Gastroesophageal sphincter (tissue), 4 donors: ENCODE measurements around the gene MRPL48. TPM values are rescaled to one million over a fixed set of nuclear protein-coding genes. Genes with fewer than 3 reads are reported as not detected.

Experiments
- ATAC-seq: fragments of 150-250 bp; one replicate; pipeline ENCODE4 v1.9.1; 2016; ENCODE audit warnings: mild to moderate bottlenecking, moderate library complexity
- H3K27ac ChIP-seq, 4 donors: fragments of 200-600 bp; sonication (generic) in 3 of 4; 1 replicate in 3 of 4; 2 replicates in 1 of 4; pipeline ENCODE4 v1.5.1; 2016 to 2019
- H3K27me3 ChIP-seq: fragments of 200-600 bp; sonication (generic); one replicate; pipeline ENCODE4 v1.5.1; 2019
- H3K36me3 ChIP-seq, 2 donors: fragments of 200-600 bp; sonication (generic); one replicate each; pipeline ENCODE4 v1.5.1; 2019; ENCODE audit warnings: control low read depth in 1 of 2
- H3K4me1 ChIP-seq, 3 donors: fragments of 200-600 bp; sonication (generic); 1 replicate in 2 of 3; 2 replicates in 1 of 3; pipeline ENCODE4 v1.5.1; 2016 to 2019; ENCODE audit warnings: control low read depth in 2 of 3
- H3K4me3 ChIP-seq, 2 donors: fragments of 200-600 bp; sonication (generic); one replicate each; pipeline ENCODE4 v1.5.1; 2019; ENCODE audit warnings: mild to moderate bottlenecking in 1 of 2, moderate library complexity in 1 of 2
- H3K9me3 ChIP-seq, 3 donors: fragments of 200-600 bp; sonication (generic); one replicate each; pipeline ENCODE4 v1.5.1; 2017 to 2019; ENCODE audit warnings: control low read depth in 2 of 3
- CTCF ChIP-seq, 4 experiments: fragments of 200-600 bp in 2 of 4; fragments of 450-650 bp in 2 of 4; sonication (generic) in 1 of 4; IDR thresholded peaks; one replicate each; pipeline ENCODE4 v1.5.1; 2017 to 2019; ENCODE audit warnings: antibody characterized with exemption in 4 of 4, mild to moderate bottlenecking in 2 of 4, moderate library complexity in 2 of 4
- EP300 ChIP-seq: sonication (generic); formaldehyde crosslinking; IDR thresholded peaks from one replicate; pipeline ENCODE4 v1.6.1; 2017; ENCODE audit warnings: antibody characterized with exemption, mild to moderate bottlenecking
- POLR2A ChIP-seq, 2 donors: fragments of 450-650 bp; IDR thresholded peaks; one replicate each; pipeline ENCODE4 v1.6.1; 2017; ENCODE audit warnings: antibody characterized with exemption in 2 of 2, mild to moderate bottlenecking in 2 of 2, moderate library complexity in 1 of 2
- POLR2AphosphoS5 ChIP-seq: sonication (generic); formaldehyde crosslinking; IDR thresholded peaks from one replicate; pipeline ENCODE4 v1.6.1; 2017; ENCODE audit warnings: antibody characterized with exemption
- WGBS, 2 donors: methylation state at CpG; one replicate each; pipeline ENCODE4 v1.1.5; 2018; ENCODE audit warnings: low coverage in 1 of 2; 5-methylcytosine and 5-hydroxymethylcytosine counted together
- total RNA-seq, 4 donors: library from RNA; depleted of rRNA; stranded (reverse); fragments of >200 nt; gene quantifications; one replicate each; pipeline ENCODE4 v1.1.0, GENCODE V29; 2016

The MRPL48 gene
- total RNA-seq = 10 to 100 TPM in 3 of 4 donors, 1 to 10 TPM in 1; 8.8 to 46.2 (median 22.2) TPM

DNA sequence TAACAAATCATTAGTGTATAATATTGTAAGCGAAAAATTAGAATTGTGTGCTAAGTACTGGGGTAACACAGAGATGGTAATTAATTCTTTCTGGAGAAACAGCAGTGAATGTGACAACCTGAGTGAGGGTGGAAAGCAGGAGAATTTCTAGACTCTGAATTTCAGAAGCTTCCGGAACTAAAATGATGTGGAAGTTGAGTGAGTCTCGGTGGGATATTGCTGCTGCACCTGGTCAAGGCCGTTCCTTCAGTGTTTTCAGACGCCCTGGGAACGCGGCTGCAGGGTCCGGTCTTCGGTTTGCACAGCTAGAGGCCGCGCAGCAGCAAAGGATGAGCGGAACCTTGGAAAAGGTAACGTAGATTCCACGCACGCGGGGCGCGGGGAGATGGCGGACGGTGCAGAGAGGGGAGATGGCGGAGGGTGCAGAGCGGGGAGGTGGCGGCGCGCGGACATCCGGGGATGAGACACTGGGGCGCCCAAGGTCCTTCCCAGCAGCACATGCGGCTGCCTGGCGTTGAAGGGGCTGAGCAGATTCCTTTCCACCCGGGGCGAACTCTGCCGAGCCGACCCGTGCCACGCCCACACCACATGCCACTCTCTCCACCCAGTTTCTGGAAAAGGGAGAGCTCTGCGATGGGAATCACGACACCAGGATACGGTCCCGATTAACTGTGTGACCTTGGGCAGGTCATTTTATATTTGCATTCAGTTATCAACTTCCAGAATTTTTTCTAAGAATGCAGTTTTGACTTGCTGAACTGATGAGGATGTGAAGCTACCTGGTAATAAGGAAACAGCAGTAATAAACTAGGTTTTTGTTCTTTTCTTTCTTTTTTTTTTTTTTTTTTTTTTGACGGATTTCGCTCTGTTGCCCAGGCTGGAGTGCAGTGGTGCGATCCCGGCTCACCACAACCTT is at the start of gene MRPL48:
MRPL48 (plus strand) TSS at position 232 of the 916 bp plus-strand sequence; CDS start at position 330, 98 bp downstream.
- Histone ChIP-seq H3K9me3 (no peaks in the 10 kb centered on the region), H3K36me3 (no peaks in the 10 kb centered on the region), H3K27me3 (no peaks in the 10 kb centered on the region), H3K27ac (peak within 1 kb of the TSS; percentile 62 to 87 (median 87)), H3K4me1 (peaks cover 0 to 21% (median 6%) of the 10 kb centered on the region in 3 donors), H3K4me3 (peak within 1 kb of the TSS; percentile 62 to 77)
- peak; percentile 98 for ATAC-seq
- TF ChIP-seq CTCF (IDR thresholded peaks at IDR 0.05) (peak in 1 of 4 experiments; percentile 15), POLR2A (IDR thresholded peaks at IDR 0.05) (no peak), POLR2AphosphoS5 (peak; percentile 64), EP300 (no peak)
- 0 to 7% methylated on average over 13 to 37 of the region's 44 CpGs for WGBS, 2 donors

GRCh38 chr11:73743045-73743444 is 44.6 kb upstream of the MRPL48 start:
- no peaks in the 10 kb centered on the region for H3K9me3 ChIP-seq
- TF ChIP-seq POLR2AphosphoS5 (no peak), POLR2A (IDR thresholded peaks at IDR 0.05) (no peak), CTCF (IDR thresholded peaks at IDR 0.05) (no peak), EP300 (no peak)
- no peaks in the 10 kb centered on the region for H3K36me3 ChIP-seq
- no peaks in the 10 kb centered on the region for H3K27me3 ChIP-seq
- peaks cover 0 to 33% (median 0%) of the 10 kb centered on the region in 3 donors for H3K4me1 ChIP-seq
- WGBS, 2 donors = 95% methylated on average over 7 of the region's 7 CpGs; no CpG with 5 or more reads in 1 of the 2 donors
- no peak overlapping the region for H3K27ac ChIP-seq
- ATAC-seq = no peak
- H3K4me3 ChIP-seq = no peak overlapping the region

DNA sequence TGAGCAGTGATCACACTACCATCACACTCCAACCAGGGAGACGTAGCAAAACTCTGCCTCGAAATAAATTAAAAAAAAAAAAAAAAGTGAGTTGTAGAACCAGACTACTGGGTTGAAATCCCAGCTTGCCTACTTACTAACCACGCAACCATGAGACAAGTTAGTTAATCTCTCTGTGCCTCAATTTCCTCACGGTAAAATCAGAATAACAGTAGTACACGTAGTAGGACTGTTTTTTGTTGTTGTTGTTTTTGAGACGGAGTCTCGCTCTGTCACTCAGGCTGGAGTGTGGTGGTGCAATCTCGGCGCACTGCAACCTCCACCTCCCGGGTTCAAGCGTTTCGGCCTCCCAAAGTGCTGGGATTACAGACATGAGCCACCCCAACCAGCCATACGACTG is 41.0 kb upstream of the MRPL48 start:
- no peaks in the 10 kb centered on the region for H3K36me3 ChIP-seq
- H3K27me3 ChIP-seq = no peaks in the 10 kb centered on the region
- H3K4me1 ChIP-seq = peaks cover 0 to 53% (median 0%) of the 10 kb centered on the region in 3 donors
- no peak overlapping the region for H3K4me3 ChIP-seq
- ATAC-seq = no peak
- TF ChIP-seq POLR2AphosphoS5 (no peak), CTCF (IDR thresholded peaks at IDR 0.05) (no peak), POLR2A (IDR thresholded peaks at IDR 0.05) (no peak), EP300 (no peak)
- WGBS, 2 donors = 94 to 96% methylated on average over 11 to 13 of the region's 13 CpGs
- H3K27ac ChIP-seq = no peak overlapping the region
- no peaks in the 10 kb centered on the region for H3K9me3 ChIP-seq

- no peak for ATAC-seq
- 48 to 51% methylated on average over 3 of the region's 3 CpGs for WGBS, 2 donors
- Histone ChIP-seq H3K36me3 (no peaks in the 10 kb centered on the region), H3K4me1 (peaks cover 0 to 63% (median 0%) of the 10 kb centered on the region in 3 donors), H3K4me3 (no peak overlapping the region), H3K27me3 (no peaks in the 10 kb centered on the region), H3K9me3 (no peaks in the 10 kb centered on the region), H3K27ac (no peak overlapping the region)
- no peak for TF ChIP-seq POLR2A (IDR thresholded peaks at IDR 0.05)
- TF ChIP-seq CTCF (IDR thresholded peaks at IDR 0.05) = no peak
- no peak for TF ChIP-seq POLR2AphosphoS5
Observed at GRCh38 chr11:73747762-73748161, 39.9 kb upstream of the MRPL48 start.

DNA sequence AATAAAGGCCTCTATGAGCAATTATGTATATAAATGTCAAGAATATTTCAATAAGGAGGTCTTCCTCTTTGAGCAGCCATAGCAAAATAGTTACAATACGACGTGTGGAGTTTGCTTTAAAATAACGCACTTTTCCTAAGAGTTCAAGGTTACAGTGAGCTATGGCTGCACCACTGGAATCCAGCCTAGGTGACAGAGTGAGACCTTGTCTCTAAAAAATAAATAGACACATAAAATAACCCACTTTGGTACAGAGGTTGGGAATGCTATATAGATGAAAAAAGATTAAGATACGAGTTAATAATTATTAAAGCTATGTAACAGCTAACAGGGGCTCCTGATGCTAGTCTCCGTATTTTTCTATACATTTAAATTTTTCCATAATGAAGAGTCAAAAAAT is 39.4 kb upstream of the MRPL48 start:
- H3K4me1 ChIP-seq = peaks cover 0 to 66% (median 0%) of the 10 kb centered on the region in 3 donors
- no peak for ATAC-seq
- no peaks in the 10 kb centered on the region for H3K27me3 ChIP-seq
- H3K9me3 ChIP-seq = no peaks in the 10 kb centered on the region
- no peak for TF ChIP-seq POLR2AphosphoS5
- no peak for TF ChIP-seq EP300
- no peak for TF ChIP-seq CTCF (IDR thresholded peaks at IDR 0.05)
- no peak for TF ChIP-seq POLR2A (IDR thresholded peaks at IDR 0.05)
- no peaks in the 10 kb centered on the region for H3K36me3 ChIP-seq
- 86 to 87% methylated on average over 5 of the region's 5 CpGs for WGBS, 2 donors
- no peak overlapping the region for H3K4me3 ChIP-seq
- H3K27ac ChIP-seq = no peak overlapping the region
